Measurements from ENCODE around the gene ACAD9. TPM values are rescaled to one million over a fixed set of nuclear protein-coding genes. Genes with fewer than 3 reads are reported as not detected.
A peak's percentile ranks its signal among the peaks of the same experiment; 100 is the strongest.

Gene ACAD9
- total and polyA plus RNA-seq, 2 of the 13 experiments (the other 11 are each of a cell fraction or from before 2014, with no cell fraction given) = 15.3 to 38.2 TPM

GRCh38 chr3:128879125-128879969, at the start of gene ACAD9 (continued):
- TF ChIP-seq ZNF350 (CRISPR knock-in tag; IDR thresholded peaks at IDR 0.05; ENCODE audit: borderline replicate concordance, low read depth) (peak; percentile 93), MIER3 (CRISPR knock-in tag; IDR thresholded peaks at IDR 0.05; ENCODE audit: borderline replicate concordance) (peak; percentile 87), ZFP1 (CRISPR knock-in tag; IDR thresholded peaks at IDR 0.05) (peak; percentile 91; the same call in 1 of the 2 replicates), RBM22 (optimal IDR thresholded peaks at IDR 0.05; ENCODE audit: low read length) (no peak), ZNF547 (CRISPR knock-in tag; IDR thresholded peaks at IDR 0.05) (peak; percentile 90), SOX6 (IDR thresholded peaks at IDR 0.05) (no peak), SOX6 (CRISPR knock-in tag; IDR thresholded peaks at IDR 0.05) (peak; percentile 81), U2AF1 (optimal IDR thresholded peaks at IDR 0.05; ENCODE audit: low read depth, low read length) (peak; percentile 50), POLR2AphosphoS2 (IDR thresholded peaks at IDR 0.05; ENCODE audit: low read depth, low read length) (no peak), ESRRA (CRISPR knock-in tag; IDR thresholded peaks at IDR 0.05; ENCODE audit: low read depth) (peak; percentile 80), KMT2A (CRISPR knock-in tag; IDR thresholded peaks at IDR 0.05) (peak; percentile 97), TEAD2 (CRISPR knock-in tag; IDR thresholded peaks at IDR 0.05) (0 out of 2 replicates have a peak, but pooled peaks have one; percentile 37), SKI (IDR thresholded peaks at IDR 0.05; ENCODE audit: partially characterized antibody) (peak; percentile 70), ZKSCAN5 (CRISPR knock-in tag; IDR thresholded peaks at IDR 0.05) (no peak), ZNF749 (CRISPR knock-in tag; IDR thresholded peaks at IDR 0.05; ENCODE audit: borderline replicate concordance) (peak; percentile 99), NFATC3 (CRISPR knock-in tag; IDR thresholded peaks at IDR 0.05) (peak; percentile 90; the same call in 1 of the 2 replicates), YEATS2 (CRISPR knock-in tag; IDR thresholded peaks at IDR 0.05; ENCODE audit: borderline replicate concordance) (peak; percentile 100), ZBTB21 (CRISPR knock-in tag; IDR thresholded peaks at IDR 0.05) (peak; percentile 68; the same call in 1 of the 2 replicates), PHF5A (CRISPR knock-in tag; IDR thresholded peaks at IDR 0.05; ENCODE audit: low read depth, unreplicated experiment) (peak; percentile 78), RELA (CRISPR knock-in tag; IDR thresholded peaks at IDR 0.05) (0 out of 2 replicates have a peak, but pooled peaks have one; percentile 65), FOXO4 (CRISPR knock-in tag; conservative IDR thresholded peaks at IDR 0.05) (no peak), HMG20B (CRISPR knock-in tag; conservative IDR thresholded peaks at IDR 0.05) (peak; percentile 26; the same call in 1 of the 2 replicates), ZSCAN29 (CRISPR knock-in tag; conservative IDR thresholded peaks at IDR 0.05) (no peak), ZNF414 (CRISPR knock-in tag; IDR thresholded peaks at IDR 0.05) (peak; percentile 81; the same call in 1 of the 2 replicates), ARID5B (CRISPR knock-in tag; IDR thresholded peaks at IDR 0.05) (peak; percentile 76)

All from HepG2 (cell line).